HEK293T (cell line): Measurements from ENCODE around the gene GALT.

Experiments
- FOXK2 ChIP-seq: fragments of 450-650 bp; IDR thresholded peaks from 2 replicates; pipeline ENCODE4 v1.6.1; 2016; ENCODE audit warnings: mild to moderate bottlenecking
- LEF1 ChIP-seq: fragments of 450-650 bp; IDR thresholded peaks from 2 replicates; pipeline ENCODE4 v1.6.1; 2017; ENCODE audit warnings: mild to moderate bottlenecking, borderline replicate concordance
- PKNOX1 ChIP-seq: fragments of 450-650 bp; IDR thresholded peaks from 2 replicates; pipeline ENCODE4 v1.6.1; 2016

- no peak for TF ChIP-seq LEF1
- TF ChIP-seq PKNOX1, result no peak
- no peak for TF ChIP-seq FOXK2
Measured at GRCh38 chr9:34625186-34625486, 21.3 kb upstream of the GALT start.
